Vagina (tissue), 2 donors: ENCODE measurements around the gene TTC28. TPM values are rescaled to one million over a fixed set of nuclear protein-coding genes. Genes with fewer than 3 reads are reported as not detected.

ENCODE experiments used
- DNase-seq, 2 donors: peaks; one replicate each; pipeline ENCODE4 v3.0.0-alpha.2; 2017; ENCODE audit errors: extremely low spot score in 2 of 2
- H3K27ac ChIP-seq: fragments of 200-600 bp; sonication (generic); one replicate; pipeline ENCODE4 v1.5.1; 2019
- H3K27me3 ChIP-seq: fragments of 200-600 bp; sonication (generic); one replicate; pipeline ENCODE4 v1.5.1; 2019
- H3K36me3 ChIP-seq, 2 donors: fragments of 200-600 bp; sonication (generic); one replicate each; pipeline ENCODE4 v1.5.1; 2017 to 2019
- H3K4me1 ChIP-seq: fragments of 200-600 bp; sonication (generic); one replicate; pipeline ENCODE4 v1.5.1; 2019
- H3K4me3 ChIP-seq, 2 donors: fragments of 200-600 bp; sonication (generic); 1 replicate in 1 of 2; 2 replicates in 1 of 2; pipeline ENCODE4 v1.5.1; 2016 to 2019
- H3K9me3 ChIP-seq: fragments of 200-600 bp; sonication (generic); one replicate; pipeline ENCODE4 v1.5.1; 2019
- POLR2A ChIP-seq, 2 donors: fragments of 450-650 bp; IDR thresholded peaks; one replicate each; pipeline ENCODE4 v1.6.1; 2017; ENCODE audit warnings: antibody characterized with exemption in 2 of 2, mild to moderate bottlenecking in 2 of 2, moderate library complexity in 2 of 2
- POLR2AphosphoS5 ChIP-seq, 2 donors: sonication (generic); formaldehyde crosslinking; IDR thresholded peaks; one replicate each; pipeline ENCODE4 v1.9.0; 2017; ENCODE audit warnings: antibody characterized with exemption in 2 of 2, mild to moderate bottlenecking in 2 of 2, low read depth in 1 of 2; ENCODE audit not compliant: insufficient read depth in 1 of 2
- intact Hi-C: fragments of 100-400 bp; cut with DNase I; formaldehyde crosslinking; loops from one replicate; pipeline ENCODE4 v1.15.1; 2023
- total RNA-seq: library from RNA; depleted of rRNA; stranded (reverse); fragments of >200 nt; gene quantifications from one replicate; pipeline ENCODE4 v1.2.3, GENCODE V29; 2016
- TF ChIP-seq, protein P1 (sequence below), 3 experiments: fragments of 450-650 bp in 2 of 3; fragments of 200-600 bp in 1 of 3; sonication (generic) in 1 of 3; IDR thresholded peaks; one replicate each; pipeline ENCODE4 v1.5.1; 2017 to 2019; ENCODE audit warnings: antibody characterized with exemption in 3 of 3, mild to moderate bottlenecking in 2 of 3, moderate library complexity in 2 of 3

Gene TTC28
- total RNA-seq, 1 donor from 2014 or later: 41.7 TPM

GRCh38 chr22:28105413-28105812 lies 574.2 kb downstream of the TTC28 start:
- no peak overlapping the region for H3K27ac ChIP-seq
- no peaks in the 10 kb centered on the region for H3K9me3 ChIP-seq
- H3K36me3 ChIP-seq: peaks cover 0 to 6% of the 10 kb centered on the region in 2 donors
- H3K27me3 ChIP-seq: no peaks in the 10 kb centered on the region
- TF ChIP-seq, protein P1, sequence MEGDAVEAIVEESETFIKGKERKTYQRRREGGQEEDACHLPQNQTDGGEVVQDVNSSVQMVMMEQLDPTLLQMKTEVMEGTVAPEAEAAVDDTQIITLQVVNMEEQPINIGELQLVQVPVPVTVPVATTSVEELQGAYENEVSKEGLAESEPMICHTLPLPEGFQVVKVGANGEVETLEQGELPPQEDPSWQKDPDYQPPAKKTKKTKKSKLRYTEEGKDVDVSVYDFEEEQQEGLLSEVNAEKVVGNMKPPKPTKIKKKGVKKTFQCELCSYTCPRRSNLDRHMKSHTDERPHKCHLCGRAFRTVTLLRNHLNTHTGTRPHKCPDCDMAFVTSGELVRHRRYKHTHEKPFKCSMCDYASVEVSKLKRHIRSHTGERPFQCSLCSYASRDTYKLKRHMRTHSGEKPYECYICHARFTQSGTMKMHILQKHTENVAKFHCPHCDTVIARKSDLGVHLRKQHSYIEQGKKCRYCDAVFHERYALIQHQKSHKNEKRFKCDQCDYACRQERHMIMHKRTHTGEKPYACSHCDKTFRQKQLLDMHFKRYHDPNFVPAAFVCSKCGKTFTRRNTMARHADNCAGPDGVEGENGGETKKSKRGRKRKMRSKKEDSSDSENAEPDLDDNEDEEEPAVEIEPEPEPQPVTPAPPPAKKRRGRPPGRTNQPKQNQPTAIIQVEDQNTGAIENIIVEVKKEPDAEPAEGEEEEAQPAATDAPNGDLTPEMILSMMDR (IDR thresholded peaks at IDR 0.05): no peak
- no peak for TF ChIP-seq POLR2A (IDR thresholded peaks at IDR 0.05)
- DNase-seq: no peak
- H3K4me1 ChIP-seq: peaks cover 13% of the 10 kb centered on the region
- intact Hi-C loops: no loop called here
- no peak overlapping the region for H3K4me3 ChIP-seq

DNA sequence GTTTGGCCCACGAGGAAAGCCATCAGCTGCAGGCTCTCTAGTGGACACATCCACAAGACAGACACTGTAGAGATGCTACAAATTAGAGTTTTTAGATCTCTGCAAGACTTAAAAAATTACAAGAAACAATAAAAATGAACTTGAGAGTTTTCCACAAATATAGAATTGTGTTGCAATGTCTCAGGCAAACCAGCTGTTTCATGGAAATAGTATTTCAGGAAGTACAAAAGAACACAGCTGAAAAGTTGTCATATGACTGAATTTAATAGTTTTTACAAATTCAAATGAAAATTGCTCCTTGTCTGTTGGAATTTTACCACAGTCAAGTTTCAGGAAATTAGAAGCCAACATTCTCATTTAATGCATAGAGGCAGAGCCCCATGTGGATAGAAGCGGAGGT lies 576.0 kb downstream of the TTC28 start:
- Histone ChIP-seq H3K27me3 (no peaks in the 10 kb centered on the region), H3K9me3 (no peaks in the 10 kb centered on the region), H3K4me3 (no peak overlapping the region), H3K4me1 (peaks cover 13% of the 10 kb centered on the region), H3K27ac (no peak overlapping the region), H3K36me3 (peaks cover 0 to 6% of the 10 kb centered on the region in 2 donors)
- no peak for DNase-seq
- TF ChIP-seq, protein P1 (IDR thresholded peaks at IDR 0.05): no peak
- no peak for TF ChIP-seq POLR2AphosphoS5 (IDR thresholded peaks at IDR 0.05; ENCODE audit: insufficient read depth in 1 of 2, low read depth in 1 of 2)
- TF ChIP-seq POLR2A (IDR thresholded peaks at IDR 0.05): no peak
- intact Hi-C loops: no loop called here

DNA sequence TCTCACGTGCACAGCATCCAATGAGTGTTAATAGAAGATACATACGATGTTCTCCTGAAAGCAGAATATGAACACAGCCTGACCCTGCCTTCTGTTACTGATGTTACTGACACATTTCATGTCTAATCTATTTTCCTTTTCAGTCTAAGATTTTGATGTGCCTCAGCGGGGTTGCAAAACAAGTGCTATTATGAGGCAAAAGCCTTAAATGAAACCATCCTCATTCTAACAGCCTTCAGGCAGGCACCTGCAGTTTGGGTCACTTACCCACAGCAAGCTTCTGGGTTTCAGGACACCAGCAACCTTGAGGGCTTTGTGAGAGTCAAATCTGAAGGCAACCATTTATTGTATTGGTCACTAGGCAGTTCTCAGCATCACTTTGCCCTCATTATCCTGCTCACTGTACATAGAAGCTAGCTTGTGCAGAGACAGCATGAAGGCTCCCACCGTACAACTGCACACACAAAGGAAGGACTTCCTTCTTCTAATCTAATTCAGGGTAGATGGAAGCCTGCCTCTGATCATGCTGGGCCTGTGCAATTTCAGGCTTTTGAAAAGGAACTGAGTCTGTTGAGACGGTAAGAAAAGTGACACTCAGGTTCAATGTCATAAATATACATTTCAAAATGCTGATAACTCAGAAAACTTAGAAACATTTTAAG lies 577.4 kb downstream of the TTC28 start:
- no peak overlapping the region for H3K27ac ChIP-seq
- DNase-seq: no peak
- H3K36me3 ChIP-seq: peaks cover 0 to 4% of the 10 kb centered on the region in 2 donors
- no peaks in the 10 kb centered on the region for H3K27me3 ChIP-seq
- H3K4me1 ChIP-seq: peaks cover 13% of the 10 kb centered on the region
- no peaks in the 10 kb centered on the region for H3K9me3 ChIP-seq
- no peak overlapping the region for H3K4me3 ChIP-seq
- TF ChIP-seq, protein P1 (IDR thresholded peaks at IDR 0.05): no peak
- TF ChIP-seq POLR2A (IDR thresholded peaks at IDR 0.05) (no peak), POLR2AphosphoS5 (IDR thresholded peaks at IDR 0.05; ENCODE audit: insufficient read depth in 1 of 2, low read depth in 1 of 2) (no peak)
- intact Hi-C loops: no loop called here

DNA sequence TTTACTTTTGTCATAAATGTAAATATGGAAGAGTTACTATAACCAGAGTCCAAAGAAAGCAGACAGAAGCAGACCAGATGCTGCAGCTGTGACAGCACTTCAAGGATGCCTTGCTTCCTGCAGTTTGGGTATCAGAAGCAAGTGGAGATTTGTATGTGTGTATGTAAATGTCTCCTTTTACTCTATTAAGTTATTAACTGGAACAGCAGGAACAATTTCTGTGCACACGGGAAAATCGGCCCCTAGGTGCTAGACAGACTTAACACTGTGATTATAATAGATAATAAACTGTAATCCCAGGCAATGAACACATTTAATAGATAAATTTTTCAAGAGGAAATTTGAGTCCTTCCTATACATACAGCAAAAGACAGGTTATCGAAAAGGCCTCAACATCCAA lies 582.0 kb downstream of the TTC28 start:
- Histone ChIP-seq H3K36me3 (peaks cover 0 to 7% of the 10 kb centered on the region in 2 donors), H3K27me3 (no peaks in the 10 kb centered on the region), H3K4me1 (no peaks in the 10 kb centered on the region), H3K27ac (no peak overlapping the region), H3K9me3 (no peaks in the 10 kb centered on the region), H3K4me3 (no peak overlapping the region)
- intact Hi-C loops: no loop called here
- TF ChIP-seq POLR2AphosphoS5 (IDR thresholded peaks at IDR 0.05; ENCODE audit: insufficient read depth in 1 of 2, low read depth in 1 of 2) (no peak), POLR2A (IDR thresholded peaks at IDR 0.05) (no peak)
- TF ChIP-seq, protein P1 (IDR thresholded peaks at IDR 0.05): no peak
- no peak for DNase-seq

GRCh38 chr22:28096161-28096560 lies 583.5 kb downstream of the TTC28 start:
- Histone ChIP-seq H3K36me3 (peaks cover 0 to 7% of the 10 kb centered on the region in 2 donors), H3K4me1 (no peaks in the 10 kb centered on the region)
- intact Hi-C loops: no loop called here

More at GRCh38 chr22:28096161-28096560, 583.5 kb downstream of the TTC28 start:
- H3K4me3 ChIP-seq: no peak overlapping the region
- no peak for DNase-seq
- no peaks in the 10 kb centered on the region for H3K9me3 ChIP-seq
- H3K27me3 ChIP-seq: no peaks in the 10 kb centered on the region
- no peak overlapping the region for H3K27ac ChIP-seq
- TF ChIP-seq, protein P1 (IDR thresholded peaks at IDR 0.05): no peak
- no peak for TF ChIP-seq POLR2AphosphoS5 (IDR thresholded peaks at IDR 0.05; ENCODE audit: insufficient read depth in 1 of 2, low read depth in 1 of 2)
- no peak for TF ChIP-seq POLR2A (IDR thresholded peaks at IDR 0.05)
